ENCODE measurements around the gene GREB1.

- TF ChIP-seq ZBTB33 (CRISPR knock-in tag; IDR thresholded peaks at IDR 0.05) (no peak), CTCF (CRISPR knock-in tag; IDR thresholded peaks at IDR 0.05) (no peak), ZNF292 (CRISPR knock-in tag; IDR thresholded peaks at IDR 0.05; ENCODE audit: borderline replicate concordance, low read depth) (no peak), PATZ1 (CRISPR knock-in tag; IDR thresholded peaks at IDR 0.05) (no peak), ZNF674 (CRISPR knock-in tag; IDR thresholded peaks at IDR 0.05; ENCODE audit: low read depth) (no peak), PCBP2 (optimal IDR thresholded peaks at IDR 0.05; ENCODE audit: low read depth, low read length, poor library complexity, severe bottlenecking) (no peak)
Observed at GRCh38 chr2:11613297-11613696, 79.5 kb downstream of the GREB1 start.

Data from HepG2 (cell line).